Ovary (tissue), 9 donors: ENCODE results near the gene MFSD6L. TPM values are rescaled to one million over a fixed set of nuclear protein-coding genes. Genes with fewer than 3 reads are reported as not detected.

Experiments
- DNase-seq, 5 donors: peaks; one replicate each; pipeline ENCODE4 v3.0.0-alpha.2; 2019 to 2020
- H3K27ac ChIP-seq, 2 donors: fragments of 200-600 bp; one replicate each; pipeline versions ENCODE4 v1.5.1 to v1.8.0; 2019 to 2022
- H3K27me3 ChIP-seq: fragments of 200-600 bp; one replicate; pipeline ENCODE4 v1.8.0; 2022
- H3K36me3 ChIP-seq: fragments of 200-600 bp; sonication (generic); one replicate; pipeline ENCODE4 v1.5.1; 2019
- H3K4me1 ChIP-seq: one replicate; pipeline ENCODE4 v1.8.1; 2013; ENCODE audit warnings: mild to moderate bottlenecking, moderate library complexity; ENCODE audit not compliant: insufficient read depth
- H3K4me3 ChIP-seq: fragments of 200-600 bp; sonication (generic); one replicate; pipeline ENCODE4 v1.5.1; 2017
- H3K9me3 ChIP-seq, 2 donors: fragments of 200-600 bp in 1 of 2; sonication (generic) in 1 of 2; one replicate each; pipeline versions ENCODE4 v1.5.1 to v1.8.1; 2013 to 2019; ENCODE audit warnings: mild to moderate bottlenecking in 1 of 2, moderate library complexity in 1 of 2
- EP300 ChIP-seq: sonication (generic); formaldehyde crosslinking; IDR thresholded peaks from one replicate; pipeline ENCODE4 v1.6.1; 2017; ENCODE audit warnings: antibody characterized with exemption
- POLR2A ChIP-seq: fragments of 450-650 bp; IDR thresholded peaks from one replicate; pipeline ENCODE4 v1.6.1; 2017; ENCODE audit warnings: antibody characterized with exemption, mild to moderate bottlenecking, moderate library complexity
- WGBS, 3 donors: extraction: QIAGEN DNeasy Blood & Tissue Kit in 1 of 3; methylation state at CpG; one replicate each; pipeline versions ENCODE4 v1.1.5 to v1.1.7; 2013 to 2017; 5-methylcytosine and 5-hydroxymethylcytosine counted together
- intact Hi-C, 4 donors: fragments of 100-400 bp; cut with DNase I; formaldehyde crosslinking; loops; one replicate each; pipeline versions ENCODE4 v1.11.0 to v1.15.1; 2022 to 2023
- polyA plus RNA-seq, 2 donors: library from polyadenylated mRNA; stranded (reverse); fragments of 200-250 nt in 1 of 2; fragments of 350-450 nt in 1 of 2; fragmentation: Illumina TruSeq in 1 of 2; extraction: RNeasy Lipid Tissue Mini Kit (QIAGEN cat#74804) in 1 of 2; gene quantifications; one replicate each; pipeline ENCODE4 v1.2.3, GENCODE V29; 2013 to 2014
- total RNA-seq, 7 donors: library from RNA; depleted of rRNA in 2 of 7; stranded (reverse); fragments of >200 nt in 2 of 7; fragmentation: NEBNext Ultra II Directional in 3 of 7; extraction: Animal tissue kit (Norgen Biotek cat#: 25700) in 3 of 7; gene quantifications; one replicate each; pipeline versions ENCODE4 v1.1.0 to v1.2.4, GENCODE V29; 2016 to 2023
- TF ChIP-seq, protein P1 (sequence below), 3 donors: fragments of 450-650 bp in 2 of 3; fragments of 200-600 bp in 1 of 3; IDR thresholded peaks; one replicate each; pipeline versions ENCODE4 v1.5.1 to v1.8.0; 2016 to 2022; ENCODE audit warnings: antibody characterized with exemption in 3 of 3, mild to moderate bottlenecking in 1 of 3
- donor health status: DM: no; HTN: no; CAD: no; lungs with moderate emphysema.
- donor health status: DM: no; HTN: no; CAD: no.
- donor health status: Bipolar disorder and iron deficiency.
- donor health status: DM: yes; HTN: yes; CAD: no.
- donor health status: DM: no; HTN: no; CAD: no.
- donor health status: DM: yes; HTN: yes; CAD: no.

MFSD6L gene
- total and polyA plus RNA-seq, 9 donors, result 0.13 to 2.2 (median 0.48) TPM; not detected in 4

DNA sequence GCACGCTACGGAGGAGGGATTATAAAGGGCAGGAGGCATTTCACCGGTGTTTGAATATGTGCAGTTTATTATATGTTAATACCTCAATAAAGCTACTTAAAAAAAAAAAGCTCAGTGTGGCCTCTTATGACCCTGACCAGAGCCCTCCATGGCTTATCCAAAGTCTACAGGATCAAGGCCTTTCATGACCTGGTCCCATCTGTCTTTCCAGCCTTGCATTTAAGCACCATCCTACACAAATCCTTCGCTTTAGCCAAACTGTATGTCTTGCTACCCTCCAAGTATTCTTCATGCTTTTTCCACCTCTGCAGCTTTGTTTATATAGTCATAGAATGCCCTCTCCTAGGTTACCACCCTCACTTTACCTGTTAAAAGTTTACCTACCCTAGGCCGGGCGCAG, 6.5 kb downstream of the MFSD6L start:
- no peaks in the 10 kb centered on the region for H3K4me1 ChIP-seq
- 62 to 80% (median 71%) methylated on average over 6 of the region's 6 CpGs for WGBS, 3 donors
- DNase-seq, result no peak
- intact Hi-C loops, result no loop called here
- H3K36me3 ChIP-seq, result no peaks in the 10 kb centered on the region
- no peak overlapping the region for H3K27ac ChIP-seq
- no peaks in the 10 kb centered on the region for H3K9me3 ChIP-seq
- no peak overlapping the region for H3K4me3 ChIP-seq
- TF ChIP-seq EP300, result no peak
- no peak for TF ChIP-seq POLR2A
- TF ChIP-seq, protein P1, sequence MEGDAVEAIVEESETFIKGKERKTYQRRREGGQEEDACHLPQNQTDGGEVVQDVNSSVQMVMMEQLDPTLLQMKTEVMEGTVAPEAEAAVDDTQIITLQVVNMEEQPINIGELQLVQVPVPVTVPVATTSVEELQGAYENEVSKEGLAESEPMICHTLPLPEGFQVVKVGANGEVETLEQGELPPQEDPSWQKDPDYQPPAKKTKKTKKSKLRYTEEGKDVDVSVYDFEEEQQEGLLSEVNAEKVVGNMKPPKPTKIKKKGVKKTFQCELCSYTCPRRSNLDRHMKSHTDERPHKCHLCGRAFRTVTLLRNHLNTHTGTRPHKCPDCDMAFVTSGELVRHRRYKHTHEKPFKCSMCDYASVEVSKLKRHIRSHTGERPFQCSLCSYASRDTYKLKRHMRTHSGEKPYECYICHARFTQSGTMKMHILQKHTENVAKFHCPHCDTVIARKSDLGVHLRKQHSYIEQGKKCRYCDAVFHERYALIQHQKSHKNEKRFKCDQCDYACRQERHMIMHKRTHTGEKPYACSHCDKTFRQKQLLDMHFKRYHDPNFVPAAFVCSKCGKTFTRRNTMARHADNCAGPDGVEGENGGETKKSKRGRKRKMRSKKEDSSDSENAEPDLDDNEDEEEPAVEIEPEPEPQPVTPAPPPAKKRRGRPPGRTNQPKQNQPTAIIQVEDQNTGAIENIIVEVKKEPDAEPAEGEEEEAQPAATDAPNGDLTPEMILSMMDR (IDR thresholded peaks at IDR 0.05), result no peak
- no peaks in the 10 kb centered on the region for H3K27me3 ChIP-seq

DNA sequence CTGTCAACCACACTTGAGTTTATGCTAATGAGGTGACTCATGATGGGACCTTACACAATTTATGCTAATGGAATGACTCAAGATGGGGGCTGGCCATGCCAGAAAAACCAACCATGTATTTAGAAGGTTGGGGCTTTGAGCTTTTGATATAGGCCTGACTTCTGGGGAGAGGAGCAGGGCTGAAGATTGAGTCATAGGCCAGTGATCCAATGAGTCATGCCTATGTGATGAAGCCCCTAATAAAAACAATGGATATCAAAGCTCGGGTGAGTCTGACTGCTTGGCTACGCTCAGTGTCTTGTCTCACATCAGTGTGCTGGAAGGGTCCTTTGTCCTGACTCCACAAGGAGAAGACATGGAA, 7.3 kb downstream of the MFSD6L start:
- Histone ChIP-seq H3K9me3 (no peaks in the 10 kb centered on the region), H3K4me3 (no peak overlapping the region), H3K27me3 (no peaks in the 10 kb centered on the region), H3K4me1 (no peaks in the 10 kb centered on the region), H3K36me3 (no peaks in the 10 kb centered on the region), H3K27ac (no peak overlapping the region)
- TF ChIP-seq, protein P1 (IDR thresholded peaks at IDR 0.05), result no peak
- TF ChIP-seq EP300 (no peak), POLR2A (no peak)
- DNase-seq, result no peak
- intact Hi-C loops, result no loop called here
- WGBS, 3 donors, result 48 to 56% (median 54%) methylated on average over 2 of the region's 2 CpGs

- 71 to 89% (median 88%) methylated on average over 4 of the region's 4 CpGs for WGBS, 3 donors
- intact Hi-C loops, result no loop called here
- no peaks in the 10 kb centered on the region for H3K27me3 ChIP-seq
- DNase-seq, result no peak
- no peaks in the 10 kb centered on the region for H3K9me3 ChIP-seq
- no peak overlapping the region for H3K4me3 ChIP-seq
- no peak overlapping the region for H3K27ac ChIP-seq
- TF ChIP-seq POLR2A, result no peak
- no peaks in the 10 kb centered on the region for H3K36me3 ChIP-seq
- H3K4me1 ChIP-seq, result no peaks in the 10 kb centered on the region
Observed at GRCh38 chr17:8791248-8791909, 7.8 kb downstream of the MFSD6L start.

- H3K4me1 ChIP-seq, result no peaks in the 10 kb centered on the region
- H3K9me3 ChIP-seq, result no peaks in the 10 kb centered on the region
- no peak for DNase-seq
- intact Hi-C loops, result loop anchor here in 2 of 4 donors (10.0 kb wide), 1 partner anchor 375 kb away; no protein-coding TSS in a partner anchor
- TF ChIP-seq POLR2A, result no peak
- H3K36me3 ChIP-seq, result no peaks in the 10 kb centered on the region
- no peak overlapping the region for H3K27ac ChIP-seq
- H3K4me3 ChIP-seq, result no peak overlapping the region
- WGBS, 3 donors, result 61 to 63% (median 63%) methylated on average over 10 of the region's 10 CpGs
- H3K27me3 ChIP-seq, result no peaks in the 10 kb centered on the region
Observed at GRCh38 chr17:8789743-8790142, 9.4 kb downstream of the MFSD6L start.

GRCh38 chr17:8788998-8789397, 10.2 kb downstream of the MFSD6L start:
- WGBS, 3 donors, result 85 to 92% (median 92%) methylated on average over 2 of the region's 2 CpGs
- no peak for TF ChIP-seq POLR2A
- no peak for TF ChIP-seq EP300
- TF ChIP-seq, protein P1 (IDR thresholded peaks at IDR 0.05), result no peak
- no peak overlapping the region for H3K27ac ChIP-seq
- H3K36me3 ChIP-seq, result no peaks in the 10 kb centered on the region
- no peaks in the 10 kb centered on the region for H3K27me3 ChIP-seq
- no peaks in the 10 kb centered on the region for H3K9me3 ChIP-seq
- H3K4me1 ChIP-seq, result no peaks in the 10 kb centered on the region
- intact Hi-C loops, result loop anchor here in 2 of 4 donors (10.0 kb wide), 1 partner anchor 374 kb away; no protein-coding TSS in a partner anchor
- no peak overlapping the region for H3K4me3 ChIP-seq
- DNase-seq, result no peak
